ENCODE data around the gene PLAC1. TPM values are rescaled to one million over a fixed set of nuclear protein-coding genes. Genes with fewer than 3 reads are reported as not detected.

The PLAC1 gene
- polyA plus RNA-seq, 4 donors = 0.06 to 0.07 TPM; not detected in 2

DNA sequence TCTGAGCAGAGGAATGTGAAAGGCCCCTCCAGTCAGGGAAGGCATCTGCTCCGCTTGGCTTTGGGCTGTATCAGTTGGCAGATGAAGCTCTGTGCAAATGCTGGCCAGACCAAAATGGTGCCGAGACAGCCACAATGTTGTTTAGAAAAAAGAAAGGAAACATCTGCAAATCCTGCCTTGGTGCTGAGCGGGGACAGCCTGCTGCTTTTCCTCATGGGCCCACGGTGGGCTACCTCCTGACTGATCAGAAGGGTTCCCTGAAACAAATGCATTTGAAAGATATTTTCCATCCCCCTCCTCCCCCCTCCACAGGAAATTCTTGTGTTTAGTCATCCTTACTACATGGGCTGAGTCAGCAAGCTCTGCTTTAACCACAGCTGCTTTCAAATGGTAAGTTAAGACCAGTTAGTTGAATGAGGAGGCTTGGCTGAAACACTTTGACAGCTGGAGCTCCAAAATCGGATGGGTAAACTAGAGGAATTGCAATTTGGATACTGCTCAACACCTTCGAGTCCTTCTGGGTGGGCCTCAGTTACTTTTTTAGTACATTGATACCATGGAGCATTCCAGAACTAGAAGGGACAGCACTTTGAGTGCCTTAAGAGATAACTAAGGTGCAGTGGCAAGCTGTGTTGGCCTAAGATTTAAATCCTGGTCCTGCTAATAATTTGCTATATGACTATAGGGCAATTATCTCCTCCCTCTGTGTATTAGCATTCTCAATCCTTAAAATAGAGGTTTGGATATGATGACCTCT lies 36.0 kb downstream of the PLAC1 start:
- no peaks in the 10 kb centered on the region for H3K27me3 ChIP-seq (ENCODE audit: control insufficient read depth in 3 of 3, insufficient read depth in 3 of 3, low read length in 3 of 3)
- no peaks in the 10 kb centered on the region for H3K36me3 ChIP-seq (ENCODE audit: control insufficient read depth in 3 of 3, insufficient read depth in 2 of 3, low read depth in 1 of 3, low read length in 3 of 3)
- H3K4me1 ChIP-seq (ENCODE audit: control insufficient read depth in 3 of 3, insufficient read depth in 2 of 3, low read depth in 1 of 3, low read length in 2 of 3) = no peaks in the 10 kb centered on the region
- H3K4me3 ChIP-seq (ENCODE audit: low read depth in 1 of 3, low read length in 3 of 3) = no peak overlapping the region
- no peaks in the 10 kb centered on the region for H3K9me3 ChIP-seq (ENCODE audit: control insufficient read depth in 2 of 2, insufficient read depth in 1 of 2, low read depth in 1 of 2, low read length in 1 of 2)
- WGBS, 3 donors = 45 to 80% (median 59%) methylated on average over 6 of the region's 6 CpGs
- DNase-seq (peak in 1 of 2 donors; percentile 3), FAIRE-seq (no peak)
- peak overlapping the region in 2 of 3 donors; percentile 38 to 40 for H3K27ac ChIP-seq (ENCODE audit: low read depth in 1 of 3, low read length in 2 of 3)

DNA sequence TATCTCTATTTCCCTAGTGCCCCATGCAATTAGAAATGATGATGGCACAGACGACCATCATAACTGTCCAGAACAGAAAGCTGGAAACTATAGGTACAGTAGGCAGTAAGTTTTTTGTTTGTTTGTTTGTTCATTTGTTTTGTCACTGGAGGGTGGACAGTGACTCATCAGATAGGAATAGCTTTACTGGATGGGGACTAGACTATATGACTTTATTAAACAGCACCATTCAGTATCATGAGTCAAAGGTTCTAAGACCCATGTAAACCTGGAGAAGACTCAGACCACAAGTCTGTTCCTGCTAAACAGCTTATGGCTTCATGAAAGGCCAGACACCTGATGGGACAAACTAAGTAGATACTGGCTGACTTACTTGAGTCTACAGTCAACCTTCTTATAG lies 38.4 kb downstream of the PLAC1 start:
- no peaks in the 10 kb centered on the region for H3K4me1 ChIP-seq (ENCODE audit: control insufficient read depth in 3 of 3, insufficient read depth in 2 of 3, low read depth in 1 of 3, low read length in 2 of 3)
- no peaks in the 10 kb centered on the region for H3K9me3 ChIP-seq (ENCODE audit: control insufficient read depth in 2 of 2, insufficient read depth in 1 of 2, low read depth in 1 of 2, low read length in 1 of 2)
- no peaks in the 10 kb centered on the region for H3K27me3 ChIP-seq (ENCODE audit: control insufficient read depth in 3 of 3, insufficient read depth in 3 of 3, low read length in 3 of 3)
- WGBS, 3 donors = 60 to 94% (median 77%) methylated on average over 1 of the region's 1 CpG
- no peak overlapping the region for H3K27ac ChIP-seq (ENCODE audit: low read depth in 1 of 3, low read length in 2 of 3)
- FAIRE-seq = no peak
- no peak overlapping the region for H3K4me3 ChIP-seq (ENCODE audit: low read depth in 1 of 3, low read length in 3 of 3)
- no peaks in the 10 kb centered on the region for H3K36me3 ChIP-seq (ENCODE audit: control insufficient read depth in 3 of 3, insufficient read depth in 2 of 3, low read depth in 1 of 3, low read length in 3 of 3)
- DNase-seq = no peak

DNA sequence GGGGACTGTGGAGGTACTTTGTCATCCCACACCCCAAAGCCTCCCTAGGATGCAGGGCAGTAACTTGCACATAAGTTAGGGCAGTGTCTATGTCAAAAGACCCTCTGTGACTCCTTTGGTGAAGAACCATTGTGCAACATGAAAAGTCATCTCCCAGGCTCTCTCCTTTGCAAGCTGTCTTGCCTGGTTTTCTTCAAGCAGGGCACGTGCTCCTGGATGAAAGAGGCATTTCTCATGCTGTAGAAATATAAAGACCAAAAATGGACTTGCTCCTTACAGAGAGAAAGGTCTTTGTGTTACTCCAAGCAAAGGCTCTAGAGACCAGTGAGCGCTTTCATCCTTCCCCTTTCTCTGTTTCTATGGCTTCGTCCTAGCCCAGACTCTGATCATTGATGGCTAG lies 44.9 kb downstream of the PLAC1 start:
- DNase-seq (no peak), FAIRE-seq (no peak)
- Histone ChIP-seq H3K9me3 (ENCODE audit: control insufficient read depth in 2 of 2, insufficient read depth in 1 of 2, low read depth in 1 of 2, low read length in 1 of 2) (no peaks in the 10 kb centered on the region), H3K4me1 (ENCODE audit: control insufficient read depth in 3 of 3, insufficient read depth in 2 of 3, low read depth in 1 of 3, low read length in 2 of 3) (no peaks in the 10 kb centered on the region), H3K4me3 (ENCODE audit: low read depth in 1 of 3, low read length in 3 of 3) (no peak overlapping the region), H3K27me3 (ENCODE audit: control insufficient read depth in 3 of 3, insufficient read depth in 3 of 3, low read length in 3 of 3) (no peaks in the 10 kb centered on the region), H3K27ac (ENCODE audit: low read depth in 1 of 3, low read length in 2 of 3) (no peak overlapping the region), H3K36me3 (ENCODE audit: control insufficient read depth in 3 of 3, insufficient read depth in 2 of 3, low read depth in 1 of 3, low read length in 3 of 3) (no peaks in the 10 kb centered on the region)
- WGBS, 3 donors = 66 to 82% (median 66%) methylated on average over 3 of the region's 3 CpGs

DNA sequence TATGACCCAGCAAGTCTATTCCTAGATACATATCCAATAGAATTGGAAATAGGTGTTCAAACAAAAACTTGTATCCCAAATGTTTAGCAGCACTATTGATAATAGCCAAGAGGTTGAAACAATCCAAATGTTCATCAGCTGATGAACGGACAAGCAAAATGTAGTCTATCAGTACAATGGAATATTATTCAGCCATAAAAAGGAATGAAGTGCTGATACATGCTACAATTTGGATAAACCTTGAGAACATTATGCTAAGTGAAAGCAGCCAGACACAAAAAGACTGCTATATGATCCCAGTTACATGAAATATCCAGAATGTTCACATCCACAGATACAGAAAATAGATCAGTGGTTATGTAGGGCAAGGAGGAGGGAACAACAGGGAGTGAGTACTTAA lies 50.1 kb downstream of the PLAC1 start:
- no peak for DNase-seq
- Histone ChIP-seq H3K4me3 (ENCODE audit: low read depth in 1 of 3, low read length in 3 of 3) (no peak overlapping the region), H3K9me3 (ENCODE audit: control insufficient read depth in 2 of 2, insufficient read depth in 1 of 2, low read depth in 1 of 2, low read length in 1 of 2) (no peaks in the 10 kb centered on the region), H3K4me1 (ENCODE audit: control insufficient read depth in 3 of 3, insufficient read depth in 2 of 3, low read depth in 1 of 3, low read length in 2 of 3) (no peaks in the 10 kb centered on the region), H3K27ac (ENCODE audit: low read depth in 1 of 3, low read length in 2 of 3) (no peak overlapping the region), H3K36me3 (ENCODE audit: control insufficient read depth in 3 of 3, insufficient read depth in 2 of 3, low read depth in 1 of 3, low read length in 3 of 3) (no peaks in the 10 kb centered on the region), H3K27me3 (ENCODE audit: control insufficient read depth in 3 of 3, insufficient read depth in 3 of 3, low read length in 3 of 3) (no peaks in the 10 kb centered on the region)
- no peak for FAIRE-seq
- 96 to 100% (median 97%) methylated on average over 1 of the region's 1 CpG for WGBS, 3 donors

DNA sequence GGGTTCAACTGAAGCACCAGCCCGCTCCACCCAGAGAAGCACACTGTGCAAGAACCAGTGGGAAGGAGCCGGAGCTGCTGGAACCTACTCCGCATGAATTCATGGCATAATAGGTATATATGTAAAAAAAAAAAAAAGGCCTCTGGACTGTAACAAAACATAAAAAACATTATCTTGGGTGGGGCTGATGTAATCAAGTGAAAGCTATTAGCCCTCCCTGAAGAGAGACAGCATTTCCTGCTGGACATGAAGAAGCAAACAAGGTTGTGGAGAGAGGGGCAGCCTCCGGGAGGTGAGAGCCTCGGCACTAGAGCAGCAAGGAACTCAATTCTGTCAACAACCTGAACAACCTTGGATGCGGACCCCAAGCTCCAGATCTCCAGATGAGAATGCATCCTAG lies 50.7 kb downstream of the PLAC1 start:
- DNase-seq = no peak
- H3K27me3 ChIP-seq (ENCODE audit: control insufficient read depth in 3 of 3, insufficient read depth in 3 of 3, low read length in 3 of 3) = no peaks in the 10 kb centered on the region
- no peak overlapping the region for H3K4me3 ChIP-seq (ENCODE audit: low read depth in 1 of 3, low read length in 3 of 3)
- no peak for FAIRE-seq
- H3K27ac ChIP-seq (ENCODE audit: low read depth in 1 of 3, low read length in 2 of 3) = no peak overlapping the region
- WGBS, 3 donors = 78 to 83% (median 82%) methylated on average over 6 of the region's 6 CpGs
- H3K9me3 ChIP-seq (ENCODE audit: control insufficient read depth in 2 of 2, insufficient read depth in 1 of 2, low read depth in 1 of 2, low read length in 1 of 2) = no peaks in the 10 kb centered on the region
- no peaks in the 10 kb centered on the region for H3K4me1 ChIP-seq (ENCODE audit: control insufficient read depth in 3 of 3, insufficient read depth in 2 of 3, low read depth in 1 of 3, low read length in 2 of 3)
- H3K36me3 ChIP-seq (ENCODE audit: control insufficient read depth in 3 of 3, insufficient read depth in 2 of 3, low read depth in 1 of 3, low read length in 3 of 3) = no peaks in the 10 kb centered on the region

DNA sequence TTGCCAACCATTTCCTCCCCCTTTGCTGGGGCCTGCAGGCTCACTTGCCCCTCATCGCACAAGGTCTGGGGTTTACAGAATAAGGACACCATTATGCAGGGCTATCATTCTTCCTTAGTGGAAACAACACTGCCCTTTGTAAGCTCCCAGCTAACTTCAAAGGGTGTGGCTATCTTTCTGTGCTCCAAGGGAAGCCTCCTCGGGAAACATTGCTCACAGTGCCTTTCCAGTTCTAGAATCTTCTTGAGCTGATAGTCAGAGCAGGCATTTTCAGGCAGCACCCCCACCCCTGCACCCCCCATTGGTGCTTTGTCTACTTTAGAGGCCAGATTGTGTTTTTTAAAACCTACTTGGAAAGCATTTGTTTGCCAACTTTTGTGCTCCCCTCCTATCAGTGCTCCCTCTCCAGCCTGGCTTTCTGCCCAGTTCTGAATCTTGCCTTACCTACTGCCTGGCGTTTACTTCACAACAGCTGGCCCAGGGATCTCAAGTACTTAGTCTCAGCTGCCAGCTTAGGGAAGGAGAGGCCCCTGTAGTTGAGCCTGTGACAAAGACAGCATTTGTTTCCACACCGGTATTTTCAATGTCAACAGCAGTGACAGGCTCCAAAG lies 53.5 kb downstream of the PLAC1 start:
- 17 to 35% (median 30%) methylated on average over 4 of the region's 4 CpGs for WGBS, 3 donors
- Histone ChIP-seq H3K9me3 (ENCODE audit: control insufficient read depth in 2 of 2, insufficient read depth in 1 of 2, low read depth in 1 of 2, low read length in 1 of 2) (no peaks in the 10 kb centered on the region), H3K27me3 (ENCODE audit: control insufficient read depth in 3 of 3, insufficient read depth in 3 of 3, low read length in 3 of 3) (no peaks in the 10 kb centered on the region), H3K4me3 (ENCODE audit: low read depth in 1 of 3, low read length in 3 of 3) (no peak overlapping the region), H3K27ac (ENCODE audit: low read depth in 1 of 3, low read length in 2 of 3) (no peak overlapping the region), H3K4me1 (ENCODE audit: control insufficient read depth in 3 of 3, insufficient read depth in 2 of 3, low read depth in 1 of 3, low read length in 2 of 3) (no peaks in the 10 kb centered on the region), H3K36me3 (ENCODE audit: control insufficient read depth in 3 of 3, insufficient read depth in 2 of 3, low read depth in 1 of 3, low read length in 3 of 3) (no peaks in the 10 kb centered on the region)
- FAIRE-seq (no peak), DNase-seq (peak; percentile 2 to 15)

DNA sequence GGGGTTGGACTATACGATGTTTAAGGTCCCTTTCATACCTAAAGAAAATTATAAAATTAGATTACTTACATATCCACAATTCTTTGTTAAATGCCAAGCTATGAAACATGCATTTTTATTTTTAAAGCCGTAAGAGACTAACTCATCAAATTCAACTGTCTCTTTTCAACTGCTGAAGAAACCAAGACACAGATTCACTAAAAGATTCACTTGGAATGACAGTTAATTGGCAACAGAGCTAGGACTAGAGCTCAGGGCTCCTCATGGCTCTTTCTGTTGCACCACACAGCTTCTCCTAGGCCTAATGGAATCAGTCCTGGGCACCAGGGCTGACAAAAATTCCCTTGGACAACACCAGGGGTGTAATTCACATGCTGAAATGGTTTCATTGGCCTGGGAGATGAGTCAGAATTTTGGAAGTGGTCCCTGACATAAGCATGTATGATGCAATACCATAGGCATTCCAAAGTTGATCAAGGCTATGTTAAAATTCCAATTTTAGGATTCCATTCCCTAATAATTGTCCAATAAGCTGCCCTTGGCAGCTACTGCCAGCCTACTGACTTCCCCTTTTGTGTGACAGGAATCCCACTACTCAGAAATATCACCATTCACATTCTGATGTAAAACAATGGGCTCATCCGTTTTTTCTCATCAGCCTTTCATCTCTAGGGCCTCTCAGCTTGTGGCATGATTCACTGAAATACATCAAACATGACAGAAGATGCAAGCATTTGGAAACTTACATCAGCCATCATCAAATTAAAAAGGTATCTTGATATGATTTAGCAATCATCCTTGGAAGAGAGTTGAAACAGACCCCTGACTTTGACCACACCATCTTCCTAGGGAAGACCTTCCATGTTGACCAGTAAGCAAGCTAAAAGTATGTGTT lies 54.2 kb downstream of the PLAC1 start:
- H3K4me3 ChIP-seq (ENCODE audit: low read depth in 1 of 3, low read length in 3 of 3) = no peak overlapping the region
- no peak for DNase-seq
- H3K27me3 ChIP-seq (ENCODE audit: control insufficient read depth in 3 of 3, insufficient read depth in 3 of 3, low read length in 3 of 3) = no peaks in the 10 kb centered on the region
- H3K9me3 ChIP-seq (ENCODE audit: control insufficient read depth in 2 of 2, insufficient read depth in 1 of 2, low read depth in 1 of 2, low read length in 1 of 2) = no peaks in the 10 kb centered on the region
- WGBS, 3 donors = 68 to 87% (median 76%) methylated on average over 3 of the region's 3 CpGs
- H3K36me3 ChIP-seq (ENCODE audit: control insufficient read depth in 3 of 3, insufficient read depth in 2 of 3, low read depth in 1 of 3, low read length in 3 of 3) = no peaks in the 10 kb centered on the region
- FAIRE-seq = no peak
- H3K27ac ChIP-seq (ENCODE audit: low read depth in 1 of 3, low read length in 2 of 3) = no peak overlapping the region
- no peaks in the 10 kb centered on the region for H3K4me1 ChIP-seq (ENCODE audit: control insufficient read depth in 3 of 3, insufficient read depth in 2 of 3, low read depth in 1 of 3, low read length in 2 of 3)

DNA sequence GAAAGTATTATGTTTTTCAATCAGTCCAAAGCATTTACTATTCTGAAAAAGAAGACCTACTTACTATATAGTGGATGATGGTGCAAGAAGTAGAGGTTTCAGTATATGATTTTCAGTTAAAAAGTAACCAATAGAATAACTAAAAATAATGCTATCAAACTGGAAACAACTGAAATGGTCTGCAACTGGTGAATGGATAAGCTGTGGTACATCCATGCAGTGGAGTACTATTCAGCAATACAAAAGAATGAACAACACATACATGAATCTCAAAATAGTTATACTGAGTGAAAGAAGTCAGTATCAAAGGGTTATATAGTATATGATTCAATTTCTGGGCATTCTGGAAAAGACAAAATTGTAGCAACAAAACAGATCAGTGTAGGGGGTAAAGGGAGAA lies 55.9 kb downstream of the PLAC1 start:
- DNase-seq = no peak

More for the DNA sequence above, 55.9 kb downstream of the PLAC1 start:
- Histone ChIP-seq H3K4me3 (ENCODE audit: low read depth in 1 of 3, low read length in 3 of 3) (no peak overlapping the region), H3K27ac (ENCODE audit: low read depth in 1 of 3, low read length in 2 of 3) (no peak overlapping the region), H3K4me1 (ENCODE audit: control insufficient read depth in 3 of 3, insufficient read depth in 2 of 3, low read depth in 1 of 3, low read length in 2 of 3) (no peaks in the 10 kb centered on the region), H3K9me3 (ENCODE audit: control insufficient read depth in 2 of 2, insufficient read depth in 1 of 2, low read depth in 1 of 2, low read length in 1 of 2) (no peaks in the 10 kb centered on the region), H3K27me3 (ENCODE audit: control insufficient read depth in 3 of 3, insufficient read depth in 3 of 3, low read length in 3 of 3) (no peaks in the 10 kb centered on the region), H3K36me3 (ENCODE audit: control insufficient read depth in 3 of 3, insufficient read depth in 2 of 3, low read depth in 1 of 3, low read length in 3 of 3) (no peaks in the 10 kb centered on the region)
- FAIRE-seq = no peak

Measured in small intestine (tissue), 7 donors.